ENCODE results near the gene C5orf47.

The C5orf47 gene

GRCh38 chr5:173988554-173989431, at the start of gene C5orf47:
TSS of gene C5orf47 (plus strand) at chr5:173989170. CDS start at chr5:173989264, 94 bp downstream.
- no peak for DNase-seq (ENCODE audit: low spot score)

GRCh38 chr5:173940269-173940668, 48.7 kb upstream of the C5orf47 start:
- no peak for DNase-seq (ENCODE audit: low spot score)

GRCh38 chr5:173941102-173941501, 47.9 kb upstream of the C5orf47 start:
- DNase-seq (ENCODE audit: low spot score): no peak

GRCh38 chr5:173941758-173942401, 47.1 kb upstream of the C5orf47 start:
- DNase-seq (ENCODE audit: low spot score): no peak

- DNase-seq (ENCODE audit: low spot score): no peak
These were observed 44.5 kb upstream of the C5orf47 start for GRCh38 chr5:173944511-173944910.

- no peak for DNase-seq (ENCODE audit: low spot score)
These were observed 43.8 kb upstream of the C5orf47 start for GRCh38 chr5:173945160-173945559.

GRCh38 chr5:173946323-173946722, 42.6 kb upstream of the C5orf47 start:
- no peak for DNase-seq (ENCODE audit: low spot score)

- no peak for DNase-seq (ENCODE audit: low spot score)
These were observed 38.1 kb upstream of the C5orf47 start for GRCh38 chr5:173950829-173951228.

GRCh38 chr5:173953528-173954090, 35.4 kb upstream of the C5orf47 start:
- no peak for DNase-seq (ENCODE audit: low spot score)

- DNase-seq (ENCODE audit: low spot score): no peak
These were observed 34.1 kb upstream of the C5orf47 start for GRCh38 chr5:173954671-173955521.

GRCh38 chr5:173960986-173961385, 28.0 kb upstream of the C5orf47 start:
- DNase-seq (ENCODE audit: low spot score): no peak

- no peak for DNase-seq (ENCODE audit: low spot score)
These were observed 27.6 kb upstream of the C5orf47 start for GRCh38 chr5:173961418-173961817.

GRCh38 chr5:173962436-173962972, 26.5 kb upstream of the C5orf47 start:
- DNase-seq (ENCODE audit: low spot score): no peak

- DNase-seq (ENCODE audit: low spot score): no peak
These were observed 25.7 kb upstream of the C5orf47 start for GRCh38 chr5:173963182-173963838.

- DNase-seq (ENCODE audit: low spot score): peak; percentile 12
These were observed 25.0 kb upstream of the C5orf47 start for GRCh38 chr5:173963867-173964441.

GRCh38 chr5:173964506-173964905, 24.5 kb upstream of the C5orf47 start:
- DNase-seq (ENCODE audit: low spot score): no peak

- no peak for DNase-seq (ENCODE audit: low spot score)
These were observed 21.7 kb upstream of the C5orf47 start for GRCh38 chr5:173967241-173967640.

- DNase-seq (ENCODE audit: low spot score): no peak
These were observed 20.7 kb upstream of the C5orf47 start for GRCh38 chr5:173968154-173968797.

- no peak for DNase-seq (ENCODE audit: low spot score)
These were observed 19.6 kb upstream of the C5orf47 start for GRCh38 chr5:173969167-173970049.

Measured in CD4-positive, alpha-beta T cell treated with Interleukin-2 at 100 ng/mL for 4 hours (primary cell).